Measurements from ENCODE around the gene LRMDA.

LRMDA gene

DNA sequence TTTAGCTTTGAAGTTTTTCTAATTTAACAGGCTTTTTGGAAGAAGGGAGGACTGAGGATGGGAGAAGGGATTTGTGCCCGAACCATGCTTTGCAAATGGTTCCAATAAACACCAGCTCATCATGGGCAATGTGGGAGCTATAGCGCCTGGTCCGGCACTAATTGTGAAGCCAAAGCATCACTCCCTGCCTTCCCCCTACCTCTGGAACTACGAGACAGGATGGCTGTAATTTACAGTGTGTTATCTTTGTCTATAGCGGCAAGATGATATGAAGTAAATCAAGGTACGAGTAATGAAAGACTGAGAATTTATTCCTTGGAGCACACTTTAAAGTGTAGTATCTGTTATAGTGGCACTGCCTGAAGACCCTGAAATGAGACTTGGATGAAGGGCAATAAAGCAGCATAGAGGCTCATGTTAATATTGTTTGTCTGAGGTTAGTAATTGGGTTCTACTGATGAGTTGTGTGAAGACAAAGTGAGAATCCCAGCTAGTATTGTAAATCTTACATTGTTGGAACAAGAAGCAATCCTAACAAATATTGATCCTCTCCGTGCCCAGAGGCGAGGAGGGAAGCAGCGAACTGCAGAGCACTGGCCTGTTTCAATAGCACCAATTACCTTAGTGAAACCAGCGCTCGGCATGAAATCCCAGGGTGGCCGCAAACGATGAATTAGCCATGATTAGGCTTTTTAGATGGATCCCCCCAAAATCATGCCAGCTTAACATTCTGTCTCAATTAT, 507.1 kb downstream of the LRMDA start:
- TF ChIP-seq, protein P1, sequence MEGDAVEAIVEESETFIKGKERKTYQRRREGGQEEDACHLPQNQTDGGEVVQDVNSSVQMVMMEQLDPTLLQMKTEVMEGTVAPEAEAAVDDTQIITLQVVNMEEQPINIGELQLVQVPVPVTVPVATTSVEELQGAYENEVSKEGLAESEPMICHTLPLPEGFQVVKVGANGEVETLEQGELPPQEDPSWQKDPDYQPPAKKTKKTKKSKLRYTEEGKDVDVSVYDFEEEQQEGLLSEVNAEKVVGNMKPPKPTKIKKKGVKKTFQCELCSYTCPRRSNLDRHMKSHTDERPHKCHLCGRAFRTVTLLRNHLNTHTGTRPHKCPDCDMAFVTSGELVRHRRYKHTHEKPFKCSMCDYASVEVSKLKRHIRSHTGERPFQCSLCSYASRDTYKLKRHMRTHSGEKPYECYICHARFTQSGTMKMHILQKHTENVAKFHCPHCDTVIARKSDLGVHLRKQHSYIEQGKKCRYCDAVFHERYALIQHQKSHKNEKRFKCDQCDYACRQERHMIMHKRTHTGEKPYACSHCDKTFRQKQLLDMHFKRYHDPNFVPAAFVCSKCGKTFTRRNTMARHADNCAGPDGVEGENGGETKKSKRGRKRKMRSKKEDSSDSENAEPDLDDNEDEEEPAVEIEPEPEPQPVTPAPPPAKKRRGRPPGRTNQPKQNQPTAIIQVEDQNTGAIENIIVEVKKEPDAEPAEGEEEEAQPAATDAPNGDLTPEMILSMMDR (IDR thresholded peaks at IDR 0.05; ENCODE audit: low read depth, low read length, missing control alignments) = no peak
- no peak for DNase-seq (ENCODE audit: low read depth)
- in situ Hi-C loops (cut with HindIII; ENCODE audit: low sequenced_read_pairs) = loop anchor here (10.0 kb wide), 1 partner anchor 966 kb away; no protein-coding TSS in a partner anchor
- no peak overlapping the region for H3K4me3 ChIP-seq (ENCODE audit: low read depth, low read length)

DNA sequence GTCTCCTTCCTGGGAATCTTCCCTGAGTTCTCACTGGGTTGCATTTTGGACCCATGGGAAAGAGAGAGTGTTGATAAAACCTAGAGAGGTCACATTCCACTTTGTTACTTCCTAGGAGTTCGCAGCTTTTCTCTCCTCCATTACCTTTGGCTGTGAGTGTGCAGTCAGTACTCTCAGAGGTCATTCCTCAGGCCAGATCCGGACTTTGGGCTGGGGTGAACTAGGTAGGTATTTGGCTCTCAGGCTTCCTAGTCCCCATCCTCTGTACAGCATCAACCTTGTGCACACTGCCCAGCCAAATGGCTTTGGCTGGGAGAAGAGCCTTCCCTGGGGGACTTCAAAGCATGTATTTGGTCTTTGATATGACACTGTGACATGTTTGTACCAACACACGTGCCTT, 508.1 kb downstream of the LRMDA start:
- H3K4me3 ChIP-seq (ENCODE audit: low read depth, low read length) = no peak overlapping the region
- DNase-seq (ENCODE audit: low read depth) = no peak
- in situ Hi-C loops (cut with HindIII; ENCODE audit: low sequenced_read_pairs) = loop anchor here (10.0 kb wide), 1 partner anchor 965 kb away; no protein-coding TSS in a partner anchor
- TF ChIP-seq, protein P1 (IDR thresholded peaks at IDR 0.05; ENCODE audit: low read depth, low read length, missing control alignments) = no peak

DNA sequence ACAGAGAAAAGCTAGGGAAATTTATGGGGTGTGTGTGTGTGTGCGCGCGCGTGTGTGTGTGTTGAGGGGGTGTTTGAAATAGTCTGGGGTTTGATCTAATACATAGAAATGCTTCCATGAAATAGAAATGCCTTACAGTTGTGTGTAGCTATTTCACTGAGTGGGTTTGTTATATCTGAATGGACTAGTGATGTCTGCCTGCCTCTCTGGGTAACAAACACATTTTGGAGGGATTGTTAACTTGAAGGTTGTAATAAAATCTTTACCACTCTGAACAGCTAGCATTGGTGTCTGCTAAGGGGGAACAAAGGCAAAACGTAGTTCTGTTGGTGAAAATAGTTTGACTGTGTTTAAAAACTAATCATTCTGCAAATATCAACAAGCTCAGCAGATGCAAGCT, 509.3 kb downstream of the LRMDA start:
- no peak overlapping the region for H3K4me3 ChIP-seq (ENCODE audit: low read depth, low read length)
- DNase-seq (ENCODE audit: low read depth) = no peak
- TF ChIP-seq, protein P1 (IDR thresholded peaks at IDR 0.05; ENCODE audit: low read depth, low read length, missing control alignments) = no peak
- in situ Hi-C loops (cut with HindIII; ENCODE audit: low sequenced_read_pairs) = no loop called here

DNA sequence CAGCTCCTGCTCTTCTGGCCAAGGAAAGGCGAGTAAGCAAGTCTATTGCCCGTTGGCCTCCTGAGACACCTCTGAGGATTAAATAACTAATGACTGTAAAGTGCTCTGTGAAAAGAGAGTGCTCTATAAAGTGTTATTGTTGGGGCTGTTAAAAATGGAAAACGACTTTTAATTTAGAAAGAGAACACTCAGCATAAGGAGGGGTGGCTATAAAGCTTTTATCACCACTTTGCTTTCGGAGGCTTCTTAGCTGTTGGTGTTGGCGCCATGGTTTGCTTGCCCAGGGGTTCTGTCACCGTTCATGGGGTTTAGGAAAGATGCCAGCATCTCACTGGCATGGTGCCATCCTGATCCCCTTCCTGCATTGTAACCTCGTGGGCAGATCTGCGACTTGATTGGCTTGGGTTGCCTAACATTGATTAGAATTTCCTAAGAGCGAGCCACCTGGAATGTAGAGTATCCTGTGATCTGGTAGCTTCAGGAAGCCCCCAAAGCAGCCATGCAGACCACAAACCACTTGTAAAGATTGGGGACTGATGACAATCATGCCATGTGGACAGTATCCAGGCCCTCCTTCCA, 509.9 kb downstream of the LRMDA start:
- H3K4me3 ChIP-seq (ENCODE audit: low read depth, low read length) = no peak overlapping the region
- no peak for DNase-seq (ENCODE audit: low read depth)
- TF ChIP-seq, protein P1 (IDR thresholded peaks at IDR 0.05; ENCODE audit: low read depth, low read length, missing control alignments) = no peak
- in situ Hi-C loops (cut with HindIII; ENCODE audit: low sequenced_read_pairs) = no loop called here

DNA sequence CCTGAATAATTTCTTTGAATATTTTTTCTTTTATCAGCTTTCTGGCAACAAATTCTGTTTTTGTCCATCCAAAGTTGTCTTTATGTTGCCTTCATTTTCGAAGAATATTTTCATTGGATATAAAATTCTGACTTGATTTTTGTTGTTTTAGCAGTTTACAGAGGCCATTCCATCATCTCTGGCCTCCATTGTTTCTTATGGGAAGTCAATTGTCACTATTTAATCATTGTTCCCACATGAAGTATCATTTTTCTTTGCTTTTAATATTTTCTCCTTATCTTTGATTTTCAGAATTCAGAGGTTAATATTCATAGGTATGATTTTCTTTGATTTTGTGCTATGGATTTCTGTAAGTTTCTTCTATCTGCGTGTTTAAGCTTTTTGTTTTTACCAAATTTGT, 512.6 kb downstream of the LRMDA start:
- TF ChIP-seq, protein P1 (IDR thresholded peaks at IDR 0.05; ENCODE audit: low read depth, low read length, missing control alignments) = no peak
- no peak overlapping the region for H3K4me3 ChIP-seq (ENCODE audit: low read depth, low read length)
- DNase-seq (ENCODE audit: low read depth) = no peak
- in situ Hi-C loops (cut with HindIII; ENCODE audit: low sequenced_read_pairs) = no loop called here

DNA sequence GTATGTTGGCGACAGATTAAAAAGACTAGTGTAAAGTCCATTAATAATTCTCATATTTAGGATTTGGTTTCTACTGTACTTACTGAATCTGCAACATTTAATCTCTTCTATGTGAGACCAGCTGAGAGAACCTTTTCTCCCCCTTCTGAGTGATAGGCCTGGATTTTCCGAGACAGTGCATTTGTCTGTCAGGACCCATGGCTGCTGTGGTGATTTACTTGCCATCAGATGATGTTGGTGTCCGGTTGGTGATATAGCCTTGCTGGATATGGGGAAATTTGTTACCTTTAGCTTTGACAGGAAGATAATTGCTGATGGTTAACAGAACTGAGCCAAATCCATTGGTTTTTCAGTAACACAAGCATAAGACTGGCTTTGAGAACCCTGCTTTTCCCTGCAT, 517.2 kb downstream of the LRMDA start:
- in situ Hi-C loops (cut with HindIII; ENCODE audit: low sequenced_read_pairs) = no loop called here
- no peak overlapping the region for H3K4me3 ChIP-seq (ENCODE audit: low read depth, low read length)
- no peak for DNase-seq (ENCODE audit: low read depth)
- TF ChIP-seq, protein P1 (IDR thresholded peaks at IDR 0.05; ENCODE audit: low read depth, low read length, missing control alignments) = no peak

Data from astrocyte of the cerebellum (primary cell).